ENCODE data around the gene NKD2. TPM values are rescaled to one million over a fixed set of nuclear protein-coding genes. Genes with fewer than 3 reads are reported as not detected.

Gene NKD2
- total RNA-seq, 1 experiment from 2014 or later, result not detected

DNA sequence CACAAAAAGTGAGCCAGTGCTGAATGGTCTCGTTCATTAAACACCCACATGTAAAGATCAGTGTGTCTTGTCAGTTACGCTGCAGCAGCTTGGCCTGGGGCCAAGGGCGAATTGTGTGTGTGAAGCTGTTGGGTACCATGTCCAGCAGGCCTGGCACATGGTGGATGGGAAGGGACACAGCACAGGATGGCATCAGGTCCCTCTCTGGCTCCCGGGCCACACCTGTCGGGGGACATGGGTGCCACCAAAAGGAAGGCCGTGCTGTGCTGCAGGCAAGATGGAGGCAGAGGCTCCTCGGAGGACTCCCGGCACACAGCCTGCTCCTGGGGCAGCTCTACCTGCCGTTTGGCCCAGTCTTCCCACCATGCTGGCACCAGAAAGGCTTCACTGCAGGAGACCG, 32.0 kb downstream of the NKD2 start:
- no peaks in the 10 kb centered on the region for H3K4me1 ChIP-seq (ENCODE audit: low read length)
- no peak overlapping the region for H2AFZ ChIP-seq (ENCODE audit: low read length)
- no peak for DNase-seq
- no peak overlapping the region for H3K9ac ChIP-seq (ENCODE audit: low read length)
- no peaks in the 10 kb centered on the region for H4K20me1 ChIP-seq (ENCODE audit: insufficient read depth, low read depth, low read length)
- no peaks in the 10 kb centered on the region for H3K27me3 ChIP-seq (ENCODE audit: low read length)
- no peak overlapping the region for H3K4me2 ChIP-seq (ENCODE audit: low read depth, low read length, poor library complexity, severe bottlenecking)
- H3K79me2 ChIP-seq (ENCODE audit: low read length), result no peaks in the 10 kb centered on the region
- no peak overlapping the region for H3K4me3 ChIP-seq (ENCODE audit: low read length)
- H3K9me2 ChIP-seq (replicated peaks; ENCODE audit: insufficient read depth, low read length), result no peaks in the 10 kb centered on the region
- H3K27ac ChIP-seq (ENCODE audit: low read length), result no peak overlapping the region
- H3K36me3 ChIP-seq (ENCODE audit: insufficient read depth, low read length), result no peaks in the 10 kb centered on the region
- no peaks in the 10 kb centered on the region for H3K9me3 ChIP-seq (ENCODE audit: low read length)

DNA sequence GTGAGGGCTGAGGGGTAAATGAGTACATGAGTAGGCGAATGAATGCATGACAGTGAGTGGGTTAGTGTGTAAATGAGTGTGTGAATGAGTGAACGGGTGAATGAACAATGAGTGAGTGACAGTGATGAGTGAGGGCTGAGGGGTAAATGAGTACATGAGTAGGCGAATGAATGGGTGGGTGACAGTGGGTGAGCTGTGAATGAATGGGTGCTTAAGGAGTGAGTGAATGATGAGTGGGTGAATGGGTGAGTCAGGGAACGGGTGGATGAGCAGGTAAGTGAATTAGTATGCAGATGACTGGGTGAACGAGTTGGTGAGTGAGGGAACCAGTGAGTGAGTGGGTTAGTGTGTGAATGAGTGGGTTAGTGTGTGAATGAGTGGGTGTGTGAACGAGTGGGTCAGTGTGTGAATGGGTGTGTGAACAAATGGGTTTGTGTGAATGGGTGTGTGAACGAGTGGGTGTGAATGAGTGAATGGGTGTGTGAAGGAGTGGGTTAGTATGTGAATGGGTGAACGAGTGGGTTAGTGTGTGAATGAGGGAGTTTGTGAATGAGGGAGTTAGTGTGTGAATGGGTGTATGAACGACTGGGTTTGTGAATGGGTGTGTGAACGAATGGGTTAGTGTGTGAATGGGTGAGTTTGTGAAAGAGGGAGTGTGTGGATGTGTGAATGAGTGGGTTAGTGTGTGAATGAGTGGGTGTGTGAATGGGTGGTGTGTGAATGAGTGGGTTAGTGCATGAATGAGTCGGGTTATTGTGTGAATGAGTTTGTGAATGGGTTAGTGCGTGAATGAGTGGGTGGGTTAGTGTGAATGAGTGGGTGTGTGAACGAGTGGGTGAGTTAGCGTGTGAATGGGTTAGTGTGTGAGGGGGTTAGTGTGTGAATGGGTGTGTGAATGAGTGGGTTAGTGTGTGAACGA, 32.9 kb downstream of the NKD2 start:
- no peaks in the 10 kb centered on the region for H4K20me1 ChIP-seq (ENCODE audit: insufficient read depth, low read depth, low read length)
- no peaks in the 10 kb centered on the region for H3K9me2 ChIP-seq (replicated peaks; ENCODE audit: insufficient read depth, low read length)
- H3K27me3 ChIP-seq (ENCODE audit: low read length), result no peaks in the 10 kb centered on the region
- DNase-seq, result no peak
- H3K36me3 ChIP-seq (ENCODE audit: insufficient read depth, low read length), result no peaks in the 10 kb centered on the region
- no peak overlapping the region for H3K27ac ChIP-seq (ENCODE audit: low read length)
- no peak overlapping the region for H3K4me2 ChIP-seq (ENCODE audit: low read depth, low read length, poor library complexity, severe bottlenecking)
- H3K9ac ChIP-seq (ENCODE audit: low read length), result no peak overlapping the region
- no peak overlapping the region for H3K4me3 ChIP-seq (ENCODE audit: low read length)
- no peaks in the 10 kb centered on the region for H3K79me2 ChIP-seq (ENCODE audit: low read length)
- H2AFZ ChIP-seq (ENCODE audit: low read length), result no peak overlapping the region
- no peaks in the 10 kb centered on the region for H3K4me1 ChIP-seq (ENCODE audit: low read length)
- H3K9me3 ChIP-seq (ENCODE audit: low read length), result no peaks in the 10 kb centered on the region

DNA sequence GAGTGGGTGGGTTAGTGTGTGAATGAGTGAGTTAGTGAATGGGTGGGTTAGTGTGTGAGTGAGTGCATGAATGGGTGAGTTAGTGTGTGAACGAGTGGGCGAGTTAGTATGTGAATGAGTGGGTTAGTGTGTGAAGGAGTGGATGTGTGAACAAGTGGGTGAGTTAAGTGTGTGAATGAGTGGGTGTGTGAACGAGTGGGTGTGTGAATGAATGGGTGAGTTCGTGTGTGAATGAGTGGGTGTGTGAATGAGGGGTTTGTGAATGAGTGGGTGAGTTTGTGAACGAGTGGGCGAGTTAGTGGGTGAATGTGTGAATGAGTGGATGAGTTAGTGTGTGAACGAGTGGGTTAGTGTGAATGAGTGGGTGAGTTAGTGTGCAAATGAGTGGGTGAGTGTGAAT, 34.0 kb downstream of the NKD2 start:
- Histone ChIP-seq H3K27me3 (ENCODE audit: low read length) (no peaks in the 10 kb centered on the region), H3K4me1 (ENCODE audit: low read length) (no peaks in the 10 kb centered on the region), H3K4me3 (ENCODE audit: low read length) (no peak overlapping the region), H3K36me3 (ENCODE audit: insufficient read depth, low read length) (no peaks in the 10 kb centered on the region), H3K79me2 (ENCODE audit: low read length) (no peaks in the 10 kb centered on the region), H2AFZ (ENCODE audit: low read length) (no peak overlapping the region), H3K4me2 (ENCODE audit: low read depth, low read length, poor library complexity, severe bottlenecking) (no peak overlapping the region), H4K20me1 (ENCODE audit: insufficient read depth, low read depth, low read length) (no peaks in the 10 kb centered on the region), H3K9me3 (ENCODE audit: low read length) (no peaks in the 10 kb centered on the region), H3K27ac (ENCODE audit: low read length) (no peak overlapping the region), H3K9me2 (replicated peaks; ENCODE audit: insufficient read depth, low read length) (no peaks in the 10 kb centered on the region), H3K9ac (ENCODE audit: low read length) (no peak overlapping the region)
- DNase-seq, result no peak

DNA sequence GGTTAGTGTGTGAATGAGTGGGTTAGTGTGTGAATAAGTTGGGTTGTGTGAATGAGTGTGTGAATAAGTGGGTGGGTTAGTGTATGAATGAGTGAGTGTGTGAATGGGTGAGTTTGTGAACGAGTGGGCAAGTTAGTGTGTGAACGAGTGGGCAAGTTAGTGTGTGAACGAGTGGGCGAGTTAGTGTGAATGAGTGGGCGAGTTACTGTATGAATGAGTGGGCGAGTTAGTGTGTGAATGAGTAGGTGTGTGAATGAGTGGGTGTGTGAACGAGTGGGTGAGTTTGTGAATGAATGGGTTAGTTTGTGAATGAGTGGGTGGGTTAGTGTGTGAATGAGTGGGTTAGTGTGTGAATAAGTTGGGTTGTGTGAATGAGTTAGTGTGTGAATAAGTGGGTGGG, 34.7 kb downstream of the NKD2 start:
- Histone ChIP-seq H3K36me3 (ENCODE audit: insufficient read depth, low read length) (no peaks in the 10 kb centered on the region), H3K4me3 (ENCODE audit: low read length) (no peak overlapping the region), H3K4me1 (ENCODE audit: low read length) (no peaks in the 10 kb centered on the region), H3K9me2 (replicated peaks; ENCODE audit: insufficient read depth, low read length) (no peaks in the 10 kb centered on the region), H3K27me3 (ENCODE audit: low read length) (no peaks in the 10 kb centered on the region), H3K79me2 (ENCODE audit: low read length) (no peaks in the 10 kb centered on the region), H4K20me1 (ENCODE audit: insufficient read depth, low read depth, low read length) (no peaks in the 10 kb centered on the region), H3K4me2 (ENCODE audit: low read depth, low read length, poor library complexity, severe bottlenecking) (no peak overlapping the region), H3K27ac (ENCODE audit: low read length) (no peak overlapping the region), H2AFZ (ENCODE audit: low read length) (no peak overlapping the region), H3K9me3 (ENCODE audit: low read length) (no peaks in the 10 kb centered on the region), H3K9ac (ENCODE audit: low read length) (no peak overlapping the region)
- no peak for DNase-seq

DNA sequence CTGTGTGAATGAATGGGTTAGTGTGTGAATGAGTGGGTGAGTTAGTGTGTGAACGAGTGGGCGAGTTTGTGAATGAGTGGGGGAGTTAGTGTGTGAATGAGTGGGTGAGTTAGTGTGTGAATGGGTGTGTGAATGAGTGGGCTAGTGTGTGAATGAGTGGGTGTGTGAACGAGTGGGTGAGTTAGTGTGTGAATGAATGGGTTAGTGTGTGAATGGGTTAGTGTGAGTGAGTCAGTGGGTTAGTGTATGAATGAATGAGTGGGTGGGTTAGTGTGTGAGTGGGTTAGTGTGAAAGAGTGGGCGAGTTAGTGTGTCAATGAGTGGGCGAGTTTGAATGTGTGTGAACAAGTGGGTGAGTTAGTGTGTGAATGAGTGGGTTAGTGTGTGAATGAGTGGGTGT, 35.5 kb downstream of the NKD2 start:
- H3K36me3 ChIP-seq (ENCODE audit: insufficient read depth, low read length), result no peaks in the 10 kb centered on the region
- no peak overlapping the region for H3K9ac ChIP-seq (ENCODE audit: low read length)
- H3K4me3 ChIP-seq (ENCODE audit: low read length), result no peak overlapping the region
- H4K20me1 ChIP-seq (ENCODE audit: insufficient read depth, low read depth, low read length), result no peaks in the 10 kb centered on the region
- H3K27ac ChIP-seq (ENCODE audit: low read length), result no peak overlapping the region
- no peaks in the 10 kb centered on the region for H3K9me2 ChIP-seq (replicated peaks; ENCODE audit: insufficient read depth, low read length)
- H2AFZ ChIP-seq (ENCODE audit: low read length), result no peak overlapping the region
- H3K27me3 ChIP-seq (ENCODE audit: low read length), result no peaks in the 10 kb centered on the region
- no peaks in the 10 kb centered on the region for H3K79me2 ChIP-seq (ENCODE audit: low read length)
- no peaks in the 10 kb centered on the region for H3K9me3 ChIP-seq (ENCODE audit: low read length)
- no peak overlapping the region for H3K4me2 ChIP-seq (ENCODE audit: low read depth, low read length, poor library complexity, severe bottlenecking)
- DNase-seq, result no peak
- no peaks in the 10 kb centered on the region for H3K4me1 ChIP-seq (ENCODE audit: low read length)

DNA sequence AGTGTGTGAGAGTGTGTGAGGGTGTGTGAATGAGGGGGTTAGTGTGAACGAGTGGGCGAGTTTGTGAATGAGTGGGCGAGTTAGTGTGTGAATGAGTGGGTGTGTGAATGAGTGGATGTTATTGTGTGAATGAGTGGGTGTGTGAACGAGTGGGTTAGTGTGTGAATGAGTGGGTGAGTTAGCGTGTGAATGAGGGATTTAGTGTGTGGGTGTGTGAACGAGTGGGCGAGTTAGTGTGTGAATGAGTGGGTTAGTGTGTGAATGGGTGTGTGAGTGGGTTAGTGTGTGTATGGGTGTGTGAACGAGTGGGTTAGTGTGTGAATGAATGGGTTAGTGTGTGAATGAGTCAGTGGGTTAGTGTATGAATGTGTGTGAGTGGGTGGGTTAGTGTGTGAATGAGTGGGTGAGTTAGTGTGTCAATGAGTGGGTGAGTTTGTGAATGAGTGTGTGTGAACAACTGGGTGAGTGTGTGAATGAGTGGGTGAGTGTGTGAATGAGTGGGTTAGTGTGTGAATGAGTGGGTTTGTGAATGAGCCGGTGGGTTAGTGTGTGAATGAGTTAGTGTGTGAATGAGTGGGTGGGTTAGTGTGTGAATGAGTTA, 37.5 kb downstream of the NKD2 start:
- no peaks in the 10 kb centered on the region for H3K9me2 ChIP-seq (replicated peaks; ENCODE audit: insufficient read depth, low read length)
- H4K20me1 ChIP-seq (ENCODE audit: insufficient read depth, low read depth, low read length), result no peaks in the 10 kb centered on the region
- H3K27ac ChIP-seq (ENCODE audit: low read length), result no peak overlapping the region
- no peak overlapping the region for H3K4me2 ChIP-seq (ENCODE audit: low read depth, low read length, poor library complexity, severe bottlenecking)
- no peaks in the 10 kb centered on the region for H3K79me2 ChIP-seq (ENCODE audit: low read length)
- no peaks in the 10 kb centered on the region for H3K36me3 ChIP-seq (ENCODE audit: insufficient read depth, low read length)
- no peak for DNase-seq
- H3K9ac ChIP-seq (ENCODE audit: low read length), result no peak overlapping the region
- no peaks in the 10 kb centered on the region for H3K9me3 ChIP-seq (ENCODE audit: low read length)
- no peaks in the 10 kb centered on the region for H3K4me1 ChIP-seq (ENCODE audit: low read length)
- H3K4me3 ChIP-seq (ENCODE audit: low read length), result no peak overlapping the region
- H3K27me3 ChIP-seq (ENCODE audit: low read length), result no peaks in the 10 kb centered on the region
- no peak overlapping the region for H2AFZ ChIP-seq (ENCODE audit: low read length)

DNA sequence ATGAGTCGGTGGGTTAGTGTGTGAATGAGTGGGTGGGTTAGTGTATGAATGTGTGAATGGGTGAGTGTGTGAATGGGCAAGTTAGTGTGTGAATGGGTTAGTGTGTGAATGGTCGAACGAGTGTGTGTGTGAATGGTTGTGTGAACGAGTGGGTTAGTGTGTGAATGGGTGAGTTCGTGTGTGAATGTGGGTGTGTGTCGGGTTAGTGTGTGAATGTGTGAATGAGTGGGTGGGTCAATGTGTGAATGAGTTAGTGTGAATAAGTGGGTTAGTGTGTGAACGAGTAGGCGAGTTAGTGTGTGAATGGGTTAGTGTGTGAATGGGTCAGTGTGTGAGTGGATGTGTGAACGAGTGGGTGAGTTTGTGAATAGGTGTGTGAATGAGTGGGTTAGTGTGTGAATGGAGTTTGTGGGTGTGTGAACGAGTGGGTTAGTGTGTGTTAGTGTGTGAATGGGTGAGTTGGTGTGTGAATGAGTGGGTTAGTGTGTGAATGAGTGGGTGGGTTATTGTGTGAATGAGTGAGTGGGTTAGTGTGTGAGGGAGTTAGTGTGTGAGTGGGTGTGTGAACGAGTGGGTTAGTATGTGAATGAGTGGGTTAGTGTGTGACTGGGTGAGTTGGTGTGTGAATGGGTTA, 38.8 kb downstream of the NKD2 start:
- no peaks in the 10 kb centered on the region for H3K9me2 ChIP-seq (replicated peaks; ENCODE audit: insufficient read depth, low read length)
- H4K20me1 ChIP-seq (ENCODE audit: insufficient read depth, low read depth, low read length), result no peaks in the 10 kb centered on the region
- H3K27ac ChIP-seq (ENCODE audit: low read length), result no peak overlapping the region
- DNase-seq, result no peak
- H3K79me2 ChIP-seq (ENCODE audit: low read length), result no peaks in the 10 kb centered on the region
- no peaks in the 10 kb centered on the region for H3K9me3 ChIP-seq (ENCODE audit: low read length)
- H3K36me3 ChIP-seq (ENCODE audit: insufficient read depth, low read length), result no peaks in the 10 kb centered on the region
- no peak overlapping the region for H3K9ac ChIP-seq (ENCODE audit: low read length)
- no peak overlapping the region for H2AFZ ChIP-seq (ENCODE audit: low read length)
- no peaks in the 10 kb centered on the region for H3K27me3 ChIP-seq (ENCODE audit: low read length)
- H3K4me1 ChIP-seq (ENCODE audit: low read length), result no peaks in the 10 kb centered on the region
- no peak overlapping the region for H3K4me3 ChIP-seq (ENCODE audit: low read length)
- no peak overlapping the region for H3K4me2 ChIP-seq (ENCODE audit: low read depth, low read length, poor library complexity, severe bottlenecking)

DNA sequence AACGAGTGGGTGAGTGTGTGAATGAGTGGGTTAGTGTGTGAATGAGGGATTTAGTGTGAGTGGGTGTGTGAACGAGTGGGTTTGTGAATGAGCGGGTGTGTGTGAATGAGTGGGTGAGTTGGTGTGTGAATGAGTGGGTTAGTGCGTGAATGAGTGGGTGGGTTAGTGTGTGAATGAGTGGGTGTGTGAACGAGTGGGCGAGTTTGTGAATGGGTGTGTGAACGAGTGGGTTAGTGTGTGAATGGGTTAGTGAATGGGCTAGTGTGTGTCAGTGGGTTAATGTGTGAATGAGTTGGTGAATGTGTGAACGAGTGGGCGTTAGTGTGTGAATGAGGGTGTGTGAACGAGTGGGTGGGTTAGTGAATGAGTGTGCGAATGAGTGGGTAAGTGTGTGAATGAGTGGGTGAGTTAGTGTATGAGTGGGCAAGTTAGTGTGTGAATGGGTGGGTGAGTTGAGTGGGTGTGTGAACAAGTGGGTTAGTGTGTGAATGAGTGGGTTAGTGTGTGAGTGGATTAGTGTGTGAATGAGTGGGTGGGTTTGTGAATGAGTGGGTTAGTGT, 39.6 kb downstream of the NKD2 start:
- H3K9ac ChIP-seq (ENCODE audit: low read length), result no peak overlapping the region
- H3K36me3 ChIP-seq (ENCODE audit: insufficient read depth, low read length), result no peaks in the 10 kb centered on the region
- DNase-seq, result no peak
- no peaks in the 10 kb centered on the region for H4K20me1 ChIP-seq (ENCODE audit: insufficient read depth, low read depth, low read length)
- H3K27me3 ChIP-seq (ENCODE audit: low read length), result no peaks in the 10 kb centered on the region
- no peaks in the 10 kb centered on the region for H3K4me1 ChIP-seq (ENCODE audit: low read length)
- H3K79me2 ChIP-seq (ENCODE audit: low read length), result no peaks in the 10 kb centered on the region
- no peak overlapping the region for H3K27ac ChIP-seq (ENCODE audit: low read length)
- H3K9me3 ChIP-seq (ENCODE audit: low read length), result no peaks in the 10 kb centered on the region
- H3K4me3 ChIP-seq (ENCODE audit: low read length), result no peak overlapping the region
- no peaks in the 10 kb centered on the region for H3K9me2 ChIP-seq (replicated peaks; ENCODE audit: insufficient read depth, low read length)
- no peak overlapping the region for H2AFZ ChIP-seq (ENCODE audit: low read length)
- no peak overlapping the region for H3K4me2 ChIP-seq (ENCODE audit: low read depth, low read length, poor library complexity, severe bottlenecking)
